ENCODE results near the gene EXD3. TPM values are rescaled to one million over a fixed set of nuclear protein-coding genes. Genes with fewer than 3 reads are reported as not detected.

The EXD3 gene
- total and polyA plus RNA-seq, 2 of the 13 experiments (the other 11 are each of a cell fraction or from before 2014, with no cell fraction given) = 2.7 to 4.8 TPM

DNA sequence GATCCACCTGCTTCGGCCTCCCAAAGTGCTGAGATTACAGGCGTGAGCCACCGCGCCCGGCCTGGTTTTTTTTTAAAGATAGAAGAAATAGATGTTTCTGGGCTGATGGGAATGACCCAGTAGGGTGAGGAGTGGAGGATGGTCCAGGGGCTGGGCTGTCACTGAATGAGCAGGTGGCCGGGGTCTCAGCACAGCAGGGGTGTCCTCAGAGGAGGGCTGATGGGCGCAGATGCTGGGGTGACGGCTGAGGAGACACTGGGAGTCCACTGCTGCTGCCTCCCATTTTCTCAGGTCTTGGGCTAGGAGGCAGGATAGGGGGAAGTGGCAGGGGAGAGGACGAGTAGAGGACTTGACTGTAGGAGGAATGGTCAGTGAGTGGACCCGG, 147.8 kb downstream of the EXD3 start (continued):
- TF ChIP-seq IKZF1 (IDR thresholded peaks at IDR 0.05) (no peak), TFDP2 (CRISPR knock-in tag; IDR thresholded peaks at IDR 0.05) (no peak)

DNA sequence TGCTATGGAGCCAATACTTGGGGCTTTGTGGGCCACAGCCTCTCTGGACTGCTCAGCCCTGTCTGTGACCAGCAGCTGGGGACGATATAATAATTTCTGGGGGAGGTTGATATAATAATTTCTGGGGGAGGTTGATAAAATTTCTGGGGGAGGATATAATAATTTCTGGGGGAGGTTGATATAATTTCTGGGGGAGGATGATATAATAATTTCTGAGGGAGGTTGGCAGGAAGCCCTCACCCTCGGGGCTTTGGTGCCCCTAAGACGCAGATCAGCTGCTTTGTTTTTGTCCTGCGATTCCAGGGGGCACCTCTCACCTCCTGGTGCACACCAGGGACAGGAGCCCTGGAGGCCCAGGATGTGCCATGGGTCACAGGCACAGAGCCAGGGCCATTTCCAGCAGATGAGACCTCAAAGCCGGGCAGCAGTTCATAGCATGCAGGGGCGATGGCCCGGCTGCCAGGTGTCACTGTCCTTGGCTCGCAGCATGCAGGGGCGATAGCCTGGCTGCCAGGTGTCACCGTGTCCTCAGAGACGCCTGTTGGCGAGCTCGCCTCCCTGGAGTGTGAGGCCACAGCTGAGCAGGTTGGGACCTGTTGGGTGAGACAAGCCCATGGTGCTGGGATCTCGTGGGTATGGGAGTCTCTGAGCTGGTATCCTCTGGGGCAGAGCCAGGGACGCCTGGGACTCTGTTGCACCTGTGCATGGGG, 149.2 kb downstream of the EXD3 start:
- H3K9me3 ChIP-seq (ENCODE audit: low read length) = no peaks in the 10 kb centered on the region
- no peak overlapping the region for H3K4me2 ChIP-seq (ENCODE audit: low read depth, low read length)

DNA sequence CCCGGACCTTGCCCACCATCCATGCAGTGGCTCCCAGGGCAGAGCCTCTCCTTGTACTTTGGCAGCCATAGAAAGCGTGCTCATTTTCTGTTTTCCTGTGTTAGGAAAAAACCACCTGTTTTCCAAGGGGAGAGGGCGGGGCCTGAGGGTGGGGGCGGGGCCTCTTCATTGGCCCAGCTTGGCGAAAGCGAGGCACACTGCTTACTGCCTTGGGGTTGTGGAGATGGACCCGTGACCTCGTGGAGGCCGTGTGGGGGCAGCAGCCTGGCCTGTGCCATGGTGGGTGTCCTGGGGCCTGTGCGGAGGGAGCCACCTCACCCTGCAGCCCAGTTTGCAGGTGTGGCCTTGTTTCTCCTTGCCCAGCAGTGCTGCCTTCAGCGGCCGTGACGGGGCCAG, 149.9 kb downstream of the EXD3 start:
- H4K20me1 ChIP-seq (ENCODE audit: insufficient read depth, low read length) = no peaks in the 10 kb centered on the region
- no peaks in the 10 kb centered on the region for H3K79me2 ChIP-seq (ENCODE audit: insufficient read depth, low read length)
- no peak for DNase-seq (ENCODE audit: low spot score)
- in situ Hi-C loops (cut with HindIII; ENCODE audit: extremely low pct_ligation_motif_present, low pct_unique_long_range_greater_than_20kb) (no loop called here), intact Hi-C loops (cut with micrococcal nuclease; ENCODE audit: unreplicated experiment) (no loop called here)
- CTCF ChIA-PET (ENCODE audit: low intra/inter-chr PET ratio, low total read pairs) = no interaction called here
- ATAC-seq = no peak
- no peak for FAIRE-seq
- peaks cover 13 to 29% of the 10 kb centered on the region in 2 experiments; a peak in 4 of 5 replicates for H3K36me3 ChIP-seq (replicated peaks in 1 of 2; ENCODE audit: control insufficient read depth in 1 of 2, insufficient read depth in 2 of 2, low read length in 2 of 2)
- 94% methylated on average over 10 of the region's 13 CpGs for WGBS (ENCODE audit: low lambda C conversion rate)
- peaks cover 24% of the 10 kb centered on the region for H3K4me1 ChIP-seq (ENCODE audit: insufficient read depth, low read length)
- H3K27me3 ChIP-seq (ENCODE audit: control insufficient read depth in 1 of 2, insufficient read depth in 2 of 2, low read length in 2 of 2) = no peaks in the 10 kb centered on the region; a peak in 1 of 5 replicates
- no peak overlapping the region for H3K4me2 ChIP-seq (ENCODE audit: low read depth, low read length)
- H3K9ac ChIP-seq (ENCODE audit: insufficient read depth, low read depth, low read length) = no peak overlapping the region
- no peak overlapping the region for H2AFZ ChIP-seq (ENCODE audit: low read length)
- H3K9me3 ChIP-seq (ENCODE audit: low read length) = no peaks in the 10 kb centered on the region
- POLR2A ChIA-PET = interaction anchor here (1.3 to 1.5 kb wide), 2 partner anchors 19 to 32 kb away, joined by 3 to 5 read pairs; partner anchors contain the start of gene TUBB4B
- TF ChIP-seq ZNF776 (CRISPR knock-in tag; IDR thresholded peaks at IDR 0.05) (no peak), MZF1 (CRISPR knock-in tag; IDR thresholded peaks at IDR 0.05; ENCODE audit: borderline replicate concordance) (no peak), ZNF629 (CRISPR knock-in tag; conservative IDR thresholded peaks at IDR 0.05) (no peak), TCF7L2 (IDR thresholded peaks at IDR 0.05; ENCODE audit: low read depth, low read length) (no peak), ZNF570 (CRISPR knock-in tag; IDR thresholded peaks at IDR 0.05; ENCODE audit: borderline replicate concordance) (no peak), TP53 (CRISPR knock-in tag; conservative IDR thresholded peaks at IDR 0.05) (no peak), ZNF816 (CRISPR knock-in tag; IDR thresholded peaks at IDR 0.05; ENCODE audit: borderline replicate concordance) (no peak), ZNF350 (CRISPR knock-in tag; IDR thresholded peaks at IDR 0.05; ENCODE audit: borderline replicate concordance, low read depth) (no peak)
- TF ChIP-seq, protein P1, sequence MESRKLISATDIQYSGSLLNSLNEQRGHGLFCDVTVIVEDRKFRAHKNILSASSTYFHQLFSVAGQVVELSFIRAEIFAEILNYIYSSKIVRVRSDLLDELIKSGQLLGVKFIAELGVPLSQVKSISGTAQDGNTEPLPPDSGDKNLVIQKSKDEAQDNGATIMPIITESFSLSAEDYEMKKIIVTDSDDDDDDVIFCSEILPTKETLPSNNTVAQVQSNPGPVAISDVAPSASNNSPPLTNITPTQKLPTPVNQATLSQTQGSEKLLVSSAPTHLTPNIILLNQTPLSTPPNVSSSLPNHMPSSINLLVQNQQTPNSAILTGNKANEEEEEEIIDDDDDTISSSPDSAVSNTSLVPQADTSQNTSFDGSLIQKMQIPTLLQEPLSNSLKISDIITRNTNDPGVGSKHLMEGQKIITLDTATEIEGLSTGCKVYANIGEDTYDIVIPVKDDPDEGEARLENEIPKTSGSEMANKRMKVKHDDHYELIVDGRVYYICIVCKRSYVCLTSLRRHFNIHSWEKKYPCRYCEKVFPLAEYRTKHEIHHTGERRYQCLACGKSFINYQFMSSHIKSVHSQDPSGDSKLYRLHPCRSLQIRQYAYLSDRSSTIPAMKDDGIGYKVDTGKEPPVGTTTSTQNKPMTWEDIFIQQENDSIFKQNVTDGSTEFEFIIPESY (CRISPR knock-in tag; IDR thresholded peaks at IDR 0.05) = no peak
- H3K27ac ChIP-seq (ENCODE audit: extremely low read length, insufficient read depth, low read length) = no peak overlapping the region
- BruUV-seq (replicated peaks) = no TSS peak
- no peak overlapping the region for H3K4me3 ChIP-seq (replicated peaks in 1 of 3; ENCODE audit: insufficient read depth in 1 of 3, low read depth in 2 of 3, low read length in 3 of 3)

More for the DNA sequence above, 149.2 kb downstream of the EXD3 start:
- H3K36me3 ChIP-seq (replicated peaks in 1 of 2; ENCODE audit: control insufficient read depth in 1 of 2, insufficient read depth in 2 of 2, low read length in 2 of 2) = peaks cover 13 to 28% of the 10 kb centered on the region in 2 experiments; a peak in 4 of 5 replicates
- FAIRE-seq (no peak), DNase-seq (ENCODE audit: low spot score) (no peak), ATAC-seq (no peak)
- no peaks in the 10 kb centered on the region; a peak in 1 of 5 replicates for H3K27me3 ChIP-seq (ENCODE audit: control insufficient read depth in 1 of 2, insufficient read depth in 2 of 2, low read length in 2 of 2)
- no peak overlapping the region for H3K4me3 ChIP-seq (replicated peaks in 1 of 3; ENCODE audit: insufficient read depth in 1 of 3, low read depth in 2 of 3, low read length in 3 of 3)
- POLR2A ChIA-PET = interaction anchor here (0.8 to 1.5 kb wide), 5 partner anchors 20 to 33 kb away, joined by 3 to 5 read pairs (median 4); partner anchors contain the start of gene TUBB4B
- no TSS peak for BruUV-seq (replicated peaks)
- TF ChIP-seq NCOR1 (IDR thresholded peaks at IDR 0.05; ENCODE audit: borderline replicate concordance, low read length) (no peak), ZNF451 (CRISPR knock-in tag; IDR thresholded peaks at IDR 0.05) (no peak), ATAD3A (CRISPR knock-in tag; IDR thresholded peaks at IDR 0.05) (no peak), AGO2 (optimal IDR thresholded peaks at IDR 0.05; ENCODE audit: low read depth, low read length) (peak; percentile 57)
- no peak overlapping the region for H3K9ac ChIP-seq (ENCODE audit: insufficient read depth, low read depth, low read length)
- H2AFZ ChIP-seq (ENCODE audit: low read length) = no peak overlapping the region
- no peaks in the 10 kb centered on the region for H4K20me1 ChIP-seq (ENCODE audit: insufficient read depth, low read length)
- intact Hi-C loops (cut with micrococcal nuclease; ENCODE audit: unreplicated experiment) = no loop called here
- CTCF ChIA-PET (ENCODE audit: low intra/inter-chr PET ratio, low total read pairs) = no interaction called here
- 89% methylated on average over 5 of the region's 15 CpGs for WGBS (ENCODE audit: low lambda C conversion rate)
- no peak overlapping the region for H3K27ac ChIP-seq (ENCODE audit: extremely low read length, insufficient read depth, low read length)
- H3K79me2 ChIP-seq (ENCODE audit: insufficient read depth, low read length) = peaks cover under 1% of the 10 kb centered on the region
- in situ Hi-C loops (cut with HindIII; ENCODE audit: extremely low pct_ligation_motif_present, low pct_unique_long_range_greater_than_20kb) = no loop called here
- H3K4me1 ChIP-seq (ENCODE audit: insufficient read depth, low read length) = peaks cover 18% of the 10 kb centered on the region
